HEK293T (cell line): Measurements from ENCODE around the gene TSTD2.

ENCODE experiments used
- ARNT ChIP-seq: fragments of 450-650 bp; IDR thresholded peaks from 2 replicates; pipeline ENCODE4 v1.6.1; 2017; ENCODE audit warnings: mild to moderate bottlenecking
- BHLHE40 ChIP-seq: fragments of 450-650 bp; IDR thresholded peaks from 2 replicates; pipeline ENCODE4 v1.6.1; 2016; ENCODE audit warnings: mild to moderate bottlenecking, moderate library complexity, borderline replicate concordance
- CTBP1 ChIP-seq: fragments of 450-650 bp; IDR thresholded peaks from 2 replicates; pipeline ENCODE4 v1.6.1; 2016; ENCODE audit warnings: borderline replicate concordance
- FOXA1 ChIP-seq: fragments of 450-650 bp; IDR thresholded peaks from 2 replicates; pipeline ENCODE4 v1.6.1; 2016; ENCODE audit warnings: mild to moderate bottlenecking
- FOXK2 ChIP-seq: fragments of 450-650 bp; IDR thresholded peaks from 2 replicates; pipeline ENCODE4 v1.6.1; 2016; ENCODE audit warnings: mild to moderate bottlenecking
- FOXM1 ChIP-seq: fragments of 450-650 bp; IDR thresholded peaks from 2 replicates; pipeline ENCODE4 v1.6.1; 2017; ENCODE audit warnings: mild to moderate bottlenecking, borderline replicate concordance
- HDGF ChIP-seq: fragments of 450-650 bp; IDR thresholded peaks from 2 replicates; pipeline ENCODE4 v1.6.1; 2017; ENCODE audit warnings: antibody characterized with exemption, borderline replicate concordance
- L3MBTL2 ChIP-seq: fragments of 450-650 bp; conservative IDR thresholded peaks from 2 replicates; pipeline ENCODE4 v1.6.1; 2016; ENCODE audit warnings: mild to moderate bottlenecking
- NFRKB ChIP-seq: fragments of 450-650 bp; IDR thresholded peaks from 2 replicates; pipeline ENCODE4 v1.6.1; 2016; ENCODE audit warnings: mild to moderate bottlenecking, moderate library complexity
- SP1 ChIP-seq: fragments of 450-650 bp; IDR thresholded peaks from 2 replicates; pipeline ENCODE4 v1.6.1; 2017
- SUZ12 ChIP-seq: fragments of 450-650 bp; IDR thresholded peaks from 2 replicates; pipeline ENCODE4 v1.6.1; 2016; ENCODE audit warnings: mild to moderate bottlenecking
- TARDBP ChIP-seq: fragments of 450-650 bp; IDR thresholded peaks from 2 replicates; pipeline ENCODE4 v1.6.1; 2016
- ZNF384 ChIP-seq: fragments of 450-650 bp; IDR thresholded peaks from 2 replicates; pipeline ENCODE4 v1.6.1; 2016
- TF ChIP-seq, protein P1 (sequence below): fragments of 450-650 bp; IDR thresholded peaks from 2 replicates; pipeline ENCODE4 v1.6.1; 2016

DNA sequence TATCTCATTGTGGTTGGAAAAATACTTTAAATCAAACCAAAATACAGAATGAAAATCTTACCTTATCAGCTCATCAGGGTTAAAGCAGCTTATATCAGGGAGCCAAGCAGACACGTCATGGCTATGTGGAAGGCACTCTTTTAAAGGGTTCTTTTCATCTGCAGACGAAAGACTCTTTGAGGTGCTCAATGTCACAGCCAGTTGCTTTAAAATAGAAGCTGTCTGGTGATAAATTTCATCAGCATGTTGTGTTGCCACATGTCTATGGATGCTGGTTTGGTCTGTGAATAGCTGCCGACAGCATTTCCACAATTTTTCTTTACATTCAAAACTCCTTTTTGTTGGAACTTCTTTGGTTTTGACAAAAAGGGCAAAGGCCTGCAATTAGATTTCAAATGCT is 7.5 kb downstream of the TSTD2 start:
- TF ChIP-seq FOXM1 (no peak), ZNF384 (no peak), ARNT (no peak), SP1 (no peak), BHLHE40 (no peak), L3MBTL2 (no peak), CTBP1 (no peak), FOXK2 (no peak), TARDBP (no peak), FOXA1 (no peak), SUZ12 (no peak), NFRKB (no peak), HDGF (no peak)
- TF ChIP-seq, protein P1, sequence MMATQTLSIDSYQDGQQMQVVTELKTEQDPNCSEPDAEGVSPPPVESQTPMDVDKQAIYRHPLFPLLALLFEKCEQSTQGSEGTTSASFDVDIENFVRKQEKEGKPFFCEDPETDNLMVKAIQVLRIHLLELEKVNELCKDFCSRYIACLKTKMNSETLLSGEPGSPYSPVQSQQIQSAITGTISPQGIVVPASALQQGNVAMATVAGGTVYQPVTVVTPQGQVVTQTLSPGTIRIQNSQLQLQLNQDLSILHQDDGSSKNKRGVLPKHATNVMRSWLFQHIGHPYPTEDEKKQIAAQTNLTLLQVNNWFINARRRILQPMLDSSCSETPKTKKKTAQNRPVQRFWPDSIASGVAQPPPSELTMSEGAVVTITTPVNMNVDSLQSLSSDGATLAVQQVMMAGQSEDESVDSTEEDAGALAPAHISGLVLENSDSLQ, result no peak
